ENCODE measurements around the gene MLLT6.

DNA sequence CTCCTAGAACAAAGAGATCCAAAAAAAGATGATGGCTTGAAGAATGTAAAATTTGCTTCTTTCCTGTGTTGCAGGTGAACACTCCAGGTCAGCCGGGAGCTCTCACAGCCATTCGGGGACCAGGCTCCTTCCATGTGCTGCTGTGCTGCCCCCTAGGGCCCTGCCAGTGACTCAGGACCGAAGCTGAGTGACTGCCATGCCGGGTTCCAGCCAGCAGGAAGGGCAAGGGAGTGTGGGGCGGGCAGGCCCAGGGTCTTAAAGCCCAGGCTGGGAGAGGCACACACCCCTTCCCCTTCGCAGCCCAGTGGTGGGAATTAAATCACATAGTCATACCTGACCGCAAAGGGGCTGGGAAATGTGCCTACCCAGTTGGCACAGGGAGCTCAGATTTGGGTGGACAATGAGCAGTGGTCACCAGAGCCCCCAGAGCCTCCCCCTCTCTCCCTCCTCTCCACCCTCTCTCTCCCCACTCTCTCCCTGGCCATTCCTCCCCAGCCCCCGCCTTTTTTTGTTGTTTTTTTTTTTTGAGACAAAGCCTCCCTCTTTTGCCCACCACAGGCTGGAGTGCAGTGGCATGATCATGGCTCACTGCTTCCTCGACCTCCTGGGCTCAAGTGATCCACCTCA lies 41.8 kb upstream of the MLLT6 start:
- TF ChIP-seq, protein P1, sequence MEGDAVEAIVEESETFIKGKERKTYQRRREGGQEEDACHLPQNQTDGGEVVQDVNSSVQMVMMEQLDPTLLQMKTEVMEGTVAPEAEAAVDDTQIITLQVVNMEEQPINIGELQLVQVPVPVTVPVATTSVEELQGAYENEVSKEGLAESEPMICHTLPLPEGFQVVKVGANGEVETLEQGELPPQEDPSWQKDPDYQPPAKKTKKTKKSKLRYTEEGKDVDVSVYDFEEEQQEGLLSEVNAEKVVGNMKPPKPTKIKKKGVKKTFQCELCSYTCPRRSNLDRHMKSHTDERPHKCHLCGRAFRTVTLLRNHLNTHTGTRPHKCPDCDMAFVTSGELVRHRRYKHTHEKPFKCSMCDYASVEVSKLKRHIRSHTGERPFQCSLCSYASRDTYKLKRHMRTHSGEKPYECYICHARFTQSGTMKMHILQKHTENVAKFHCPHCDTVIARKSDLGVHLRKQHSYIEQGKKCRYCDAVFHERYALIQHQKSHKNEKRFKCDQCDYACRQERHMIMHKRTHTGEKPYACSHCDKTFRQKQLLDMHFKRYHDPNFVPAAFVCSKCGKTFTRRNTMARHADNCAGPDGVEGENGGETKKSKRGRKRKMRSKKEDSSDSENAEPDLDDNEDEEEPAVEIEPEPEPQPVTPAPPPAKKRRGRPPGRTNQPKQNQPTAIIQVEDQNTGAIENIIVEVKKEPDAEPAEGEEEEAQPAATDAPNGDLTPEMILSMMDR (IDR thresholded peaks at IDR 0.05 in 8 of 11, conservative IDR thresholded peaks at IDR 0.05 in 3 of 11): peak in 10 of 11 experiments; percentile 7 to 60 (median 46)
- TF ChIP-seq POLR2A (IDR thresholded peaks at IDR 0.05): no peak
- TF ChIP-seq POLR2AphosphoS5 (IDR thresholded peaks at IDR 0.05): no peak
